ENCODE measurements around the gene SOX5.

SOX5 gene

GRCh38 chr12:23906329-23906728 lies 43.1 kb downstream of the SOX5 start:
- no peak for TF ChIP-seq MYC (IDR thresholded peaks at IDR 0.05; ENCODE audit: low read depth, low read length)
- TF ChIP-seq POLR2A (IDR thresholded peaks at IDR 0.05; ENCODE audit: extremely low read depth, insufficient read length) = no peak
- no peak for TF ChIP-seq CTCF (IDR thresholded peaks at IDR 0.05; ENCODE audit: low read depth, low read length)
- no peak for TF ChIP-seq MAX (IDR thresholded peaks at IDR 0.05; ENCODE audit: low read depth, low read length)
- DNase-seq (ENCODE audit: low read depth) = no peak
- H3K4me3 ChIP-seq (ENCODE audit: low read depth, low read length) = no peak overlapping the region

- DNase-seq (ENCODE audit: low read depth) = peak; percentile 19
- no peak overlapping the region for H3K4me3 ChIP-seq (ENCODE audit: low read depth, low read length)
- TF ChIP-seq MYC (IDR thresholded peaks at IDR 0.05; ENCODE audit: low read depth, low read length) (no peak), POLR2A (IDR thresholded peaks at IDR 0.05; ENCODE audit: extremely low read depth, insufficient read length) (no peak), CTCF (IDR thresholded peaks at IDR 0.05; ENCODE audit: low read depth, low read length) (no peak), MAX (IDR thresholded peaks at IDR 0.05; ENCODE audit: low read depth, low read length) (no peak)
Measured at GRCh38 chr12:23899434-23899833, 50.0 kb downstream of the SOX5 start.

GRCh38 chr12:23898121-23898520 lies 51.3 kb downstream of the SOX5 start:
- DNase-seq (ENCODE audit: low read depth) = no peak
- H3K4me3 ChIP-seq (ENCODE audit: low read depth, low read length) = no peak overlapping the region
- TF ChIP-seq MAX (IDR thresholded peaks at IDR 0.05; ENCODE audit: low read depth, low read length) (no peak), MYC (IDR thresholded peaks at IDR 0.05; ENCODE audit: low read depth, low read length) (no peak), POLR2A (IDR thresholded peaks at IDR 0.05; ENCODE audit: extremely low read depth, insufficient read length) (no peak), CTCF (IDR thresholded peaks at IDR 0.05; ENCODE audit: low read depth, low read length) (no peak)

- no peak for TF ChIP-seq CTCF (IDR thresholded peaks at IDR 0.05; ENCODE audit: low read depth, low read length)
- no peak for TF ChIP-seq MYC (IDR thresholded peaks at IDR 0.05; ENCODE audit: low read depth, low read length)
- TF ChIP-seq MAX (IDR thresholded peaks at IDR 0.05; ENCODE audit: low read depth, low read length) = no peak
- no peak for TF ChIP-seq POLR2A (IDR thresholded peaks at IDR 0.05; ENCODE audit: extremely low read depth, insufficient read length)
- no peak for DNase-seq (ENCODE audit: low read depth)
- H3K4me3 ChIP-seq (ENCODE audit: low read depth, low read length) = no peak overlapping the region
Measured at GRCh38 chr12:23895792-23896218, 53.7 kb downstream of the SOX5 start.

GRCh38 chr12:23893611-23894010 lies 55.9 kb downstream of the SOX5 start:
- H3K4me3 ChIP-seq (ENCODE audit: low read depth, low read length) = no peak overlapping the region
- no peak for DNase-seq (ENCODE audit: low read depth)
- no peak for TF ChIP-seq POLR2A (IDR thresholded peaks at IDR 0.05; ENCODE audit: extremely low read depth, insufficient read length)
- TF ChIP-seq CTCF (IDR thresholded peaks at IDR 0.05; ENCODE audit: low read depth, low read length) = no peak
- TF ChIP-seq MYC (IDR thresholded peaks at IDR 0.05; ENCODE audit: low read depth, low read length) = no peak
- TF ChIP-seq MAX (IDR thresholded peaks at IDR 0.05; ENCODE audit: low read depth, low read length) = no peak

GRCh38 chr12:23891115-23891514 lies 58.4 kb downstream of the SOX5 start:
- no peak for DNase-seq (ENCODE audit: low read depth)
- TF ChIP-seq MAX (IDR thresholded peaks at IDR 0.05; ENCODE audit: low read depth, low read length) (no peak), MYC (IDR thresholded peaks at IDR 0.05; ENCODE audit: low read depth, low read length) (no peak), POLR2A (IDR thresholded peaks at IDR 0.05; ENCODE audit: extremely low read depth, insufficient read length) (no peak), CTCF (IDR thresholded peaks at IDR 0.05; ENCODE audit: low read depth, low read length) (no peak)
- no peak overlapping the region for H3K4me3 ChIP-seq (ENCODE audit: low read depth, low read length)

All from NB4 (cell line).